Measurements from ENCODE around the gene CPN2. TPM values are rescaled to one million over a fixed set of nuclear protein-coding genes. Genes with fewer than 3 reads are reported as not detected.

The CPN2 gene
- total RNA-seq, 1 experiment from 2014 or later = not detected

DNA sequence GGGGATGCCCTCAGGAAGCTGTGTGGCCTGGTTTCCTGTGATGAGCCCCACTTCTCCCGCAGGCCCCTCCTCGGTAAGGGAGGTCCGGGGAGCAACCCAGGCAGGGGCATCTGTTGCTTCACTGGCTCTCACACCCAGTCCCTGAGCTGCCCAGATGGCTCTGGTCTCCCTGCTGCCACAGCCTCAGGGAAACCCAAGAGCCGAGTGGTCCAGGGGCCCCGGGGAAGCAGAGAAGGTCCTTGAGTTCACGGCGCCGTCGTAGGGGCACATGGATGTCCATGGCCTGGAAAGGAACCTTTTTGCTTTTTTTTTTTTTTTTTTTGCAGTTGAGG lies 31.7 kb upstream of the CPN2 start:
- H4K8ac ChIP-seq (replicated peaks; ENCODE audit: insufficient read length, low read depth, low read length) = no peak overlapping the region
- no peaks in the 10 kb centered on the region for H3K27me3 ChIP-seq (ENCODE audit: insufficient read depth, low read length)
- H2BK20ac ChIP-seq (ENCODE audit: low read depth, low read length, poor library complexity, severe bottlenecking) = no peak overlapping the region
- H3K27ac Mint-ChIP-seq = peak overlapping the region in 1 of 3 experiments; percentile 2; a peak in 1 of 7 replicates
- no peaks in the 10 kb centered on the region for H3K23me2 ChIP-seq (ENCODE audit: insufficient read length, low read depth, low read length, poor library complexity, severe bottlenecking)
- DNase-seq = peak; percentile 29
- H2BK5ac ChIP-seq (ENCODE audit: insufficient read length, low read length) = no peak overlapping the region
- no peak overlapping the region for H2AFZ ChIP-seq (ENCODE audit: low read length)
- no peak overlapping the region for H2AK5ac ChIP-seq (ENCODE audit: insufficient read length, low read length)
- TF ChIP-seq, protein P1, sequence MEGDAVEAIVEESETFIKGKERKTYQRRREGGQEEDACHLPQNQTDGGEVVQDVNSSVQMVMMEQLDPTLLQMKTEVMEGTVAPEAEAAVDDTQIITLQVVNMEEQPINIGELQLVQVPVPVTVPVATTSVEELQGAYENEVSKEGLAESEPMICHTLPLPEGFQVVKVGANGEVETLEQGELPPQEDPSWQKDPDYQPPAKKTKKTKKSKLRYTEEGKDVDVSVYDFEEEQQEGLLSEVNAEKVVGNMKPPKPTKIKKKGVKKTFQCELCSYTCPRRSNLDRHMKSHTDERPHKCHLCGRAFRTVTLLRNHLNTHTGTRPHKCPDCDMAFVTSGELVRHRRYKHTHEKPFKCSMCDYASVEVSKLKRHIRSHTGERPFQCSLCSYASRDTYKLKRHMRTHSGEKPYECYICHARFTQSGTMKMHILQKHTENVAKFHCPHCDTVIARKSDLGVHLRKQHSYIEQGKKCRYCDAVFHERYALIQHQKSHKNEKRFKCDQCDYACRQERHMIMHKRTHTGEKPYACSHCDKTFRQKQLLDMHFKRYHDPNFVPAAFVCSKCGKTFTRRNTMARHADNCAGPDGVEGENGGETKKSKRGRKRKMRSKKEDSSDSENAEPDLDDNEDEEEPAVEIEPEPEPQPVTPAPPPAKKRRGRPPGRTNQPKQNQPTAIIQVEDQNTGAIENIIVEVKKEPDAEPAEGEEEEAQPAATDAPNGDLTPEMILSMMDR (conservative IDR thresholded peaks at IDR 0.05) = no peak
- no peak overlapping the region for H3K9ac ChIP-seq (ENCODE audit: extremely low read depth, insufficient read length, low read length)
- H2BK15ac ChIP-seq (ENCODE audit: low read depth, low read length) = no peak overlapping the region
- H2BK120ac ChIP-seq (ENCODE audit: low read depth, low read length, poor library complexity, severe bottlenecking) = no peak overlapping the region
- no peak overlapping the region for H3K56ac ChIP-seq (ENCODE audit: insufficient read length, low read depth, low read length)
- H3T11ph ChIP-seq (ENCODE audit: low read length) = no peak overlapping the region
- WGBS (ENCODE audit: extremely low coverage, insufficient read length, low lambda C conversion rate) = no CpG with 5 or more reads among the region's 9 CpGs
- H3K9me3 Mint-ChIP-seq = no peaks in the 10 kb centered on the region
- peaks cover 6% of the 10 kb centered on the region for H3K27me3 Mint-ChIP-seq (ENCODE audit: low read depth)
- H3K14ac ChIP-seq (ENCODE audit: insufficient read depth, low read length) = no peak overlapping the region
- H3K9me3 ChIP-seq (ENCODE audit: control insufficient read depth, low read depth, low read length) = no peaks in the 10 kb centered on the region
- no peak overlapping the region for H3K4ac ChIP-seq (ENCODE audit: low read depth, low read length)
- no peak overlapping the region for H4K5ac ChIP-seq (ENCODE audit: insufficient read length, low read depth, low read length)
- H3K79me2 ChIP-seq (ENCODE audit: insufficient read depth, low read length) = no peaks in the 10 kb centered on the region
- no peak overlapping the region for H3K4me3 Mint-ChIP-seq
- H3K4me1 ChIP-seq (ENCODE audit: insufficient read depth, low read length) = no peaks in the 10 kb centered on the region; the same call in 1 of the 2 replicates
- H3K4me1 Mint-ChIP-seq = peaks cover 39 to 63% of the 10 kb centered on the region in 2 experiments
- H3K36me3 Mint-ChIP-seq (ENCODE audit: insufficient read depth in 1 of 3, low read depth in 3 of 3) = no peaks in the 10 kb centered on the region
- H4K20me1 ChIP-seq (ENCODE audit: control insufficient read depth, insufficient read depth, insufficient read length) = no peaks in the 10 kb centered on the region
- H4K91ac ChIP-seq (ENCODE audit: insufficient read length, low read depth, low read length) = no peak overlapping the region
- no peak overlapping the region for H2BK12ac ChIP-seq (ENCODE audit: insufficient read length, low read depth, low read length)
- no peak overlapping the region for H3K27ac ChIP-seq (ENCODE audit: insufficient read length, low read depth, low read length)
- no peak overlapping the region for H3K23ac ChIP-seq (ENCODE audit: insufficient read length, low read depth, low read length)
- H3K18ac ChIP-seq (ENCODE audit: insufficient read length, low read depth, low read length) = no peak overlapping the region
- no peak overlapping the region for H3K4me2 ChIP-seq (ENCODE audit: insufficient read depth, insufficient read length, low read length)
- H3K79me1 ChIP-seq (ENCODE audit: insufficient read depth, low read depth, low read length, poor library complexity, severe bottlenecking) = no peaks in the 10 kb centered on the region

Data from H9 (cell line).